Activated CD4-positive, CD25-positive, alpha-beta regulatory T cell treated with anti-CD3 and anti-CD28 coated beads, Interleukin-2, amount 50 U/mL, for 72 hours (primary cell): ENCODE data around the gene CRHR1.

Source experiments
- DNase-seq: peaks from one replicate; pipeline ENCODE4 v3.0.0; 2021

The CRHR1 gene

DNA sequence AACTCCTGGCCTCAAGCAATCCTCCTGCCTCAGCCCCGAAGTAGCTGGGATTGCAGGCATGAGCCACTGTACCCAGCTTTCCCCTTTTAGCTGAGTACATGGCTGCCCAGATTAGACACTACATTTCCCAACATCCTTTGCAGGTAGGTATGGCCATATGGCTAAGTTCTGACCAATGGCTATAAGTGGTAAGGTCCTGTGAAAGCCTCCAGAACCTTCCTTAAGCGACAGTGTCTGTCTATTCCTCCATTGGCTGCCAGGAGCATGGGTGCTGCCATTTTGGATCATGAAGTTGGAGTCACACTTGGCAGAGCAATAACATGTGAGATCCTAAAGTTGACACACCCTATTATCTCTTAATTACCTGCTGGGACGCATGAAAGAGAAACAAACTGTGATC lies 24.4 kb upstream of the CRHR1 start:
- DNase-seq, result no peak

DNA sequence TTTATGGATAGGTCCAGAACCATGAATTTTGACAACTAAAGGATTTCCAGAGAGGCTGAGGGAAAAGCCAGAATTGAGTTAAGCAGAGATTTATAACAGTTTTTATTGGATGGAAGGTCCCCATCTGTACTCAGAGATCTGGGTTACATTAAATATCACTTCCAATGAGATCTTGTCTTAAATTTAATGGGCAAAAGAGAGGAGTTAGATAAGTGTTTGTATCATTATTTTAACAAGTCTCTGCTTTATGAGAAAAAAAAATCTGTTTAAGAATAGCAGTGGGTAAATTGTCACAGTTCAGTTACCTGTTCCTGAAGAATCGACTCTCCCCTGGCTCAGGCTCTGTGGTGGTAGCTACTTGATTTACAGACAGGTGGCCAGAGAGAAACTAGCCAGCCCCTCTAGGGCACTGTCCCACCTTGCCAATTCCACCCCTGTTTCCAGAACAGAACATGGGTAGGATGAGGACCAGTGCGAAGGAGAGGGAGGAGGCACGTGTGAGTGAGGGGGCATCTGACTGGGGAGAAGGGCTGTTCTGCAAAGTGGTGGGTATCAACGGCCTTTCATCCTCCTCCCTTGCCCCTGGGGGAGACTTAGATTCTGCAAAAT lies 22.1 kb upstream of the CRHR1 start:
- no peak for DNase-seq

DNA sequence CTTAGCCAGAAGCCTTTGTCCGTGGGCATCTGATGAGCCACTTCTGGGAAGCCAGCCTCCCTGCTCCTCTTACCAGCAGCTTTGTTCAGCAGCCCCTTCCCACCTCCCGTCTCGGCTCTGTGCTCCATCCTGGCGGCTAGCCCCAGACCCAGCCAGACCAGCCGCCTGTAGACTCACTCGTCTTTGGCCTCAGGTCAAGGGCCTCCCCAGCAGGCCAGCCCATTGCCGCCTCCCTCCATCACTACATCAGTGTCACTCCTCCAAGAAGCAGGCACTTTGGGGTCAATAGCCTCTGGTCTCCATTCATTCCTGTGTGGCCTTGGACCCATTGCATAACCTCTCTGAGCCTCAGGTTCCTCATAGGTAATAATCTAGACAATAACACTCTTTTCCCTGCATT lies 20.9 kb upstream of the CRHR1 start:
- DNase-seq, result no peak

DNA sequence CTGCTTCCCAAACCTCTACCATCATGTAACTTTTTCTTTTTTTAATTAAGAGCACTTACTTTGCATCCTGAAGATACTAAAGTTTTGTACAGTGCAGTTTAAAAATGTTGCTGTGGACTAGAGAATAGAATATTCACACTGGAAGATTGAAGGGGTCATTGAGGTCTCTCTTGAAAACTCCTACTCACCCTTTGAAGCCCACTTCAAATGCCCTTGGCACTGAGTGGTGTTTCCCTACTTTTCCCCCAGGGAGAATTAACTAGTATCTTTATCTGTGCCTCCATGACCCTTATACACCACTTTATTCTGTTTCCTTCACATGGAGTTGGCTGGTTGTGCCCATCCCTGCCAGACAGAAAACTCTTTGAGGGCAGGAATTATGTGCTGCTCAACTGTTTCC lies 19.6 kb upstream of the CRHR1 start:
- DNase-seq, result no peak

DNA sequence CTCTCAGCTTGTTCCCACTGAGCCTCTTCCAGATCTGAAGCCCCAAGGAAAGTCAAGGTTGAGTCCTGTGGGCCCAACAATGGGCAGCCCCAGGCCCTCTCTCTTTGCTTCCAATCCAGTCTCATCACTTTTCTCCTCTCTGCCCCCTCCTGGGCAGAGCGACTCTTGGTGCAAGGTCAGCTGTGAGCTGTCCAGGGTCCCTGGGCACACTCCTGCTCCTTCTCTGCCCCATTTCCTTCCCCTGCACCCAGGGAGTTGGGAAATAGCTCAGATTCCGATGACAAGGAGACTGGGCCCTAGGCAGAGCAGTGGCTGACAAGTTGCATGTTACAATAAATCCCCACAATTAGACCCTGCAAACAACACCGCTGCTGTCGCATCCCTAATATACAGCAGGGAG lies 16.1 kb upstream of the CRHR1 start:
- no peak for DNase-seq

DNA sequence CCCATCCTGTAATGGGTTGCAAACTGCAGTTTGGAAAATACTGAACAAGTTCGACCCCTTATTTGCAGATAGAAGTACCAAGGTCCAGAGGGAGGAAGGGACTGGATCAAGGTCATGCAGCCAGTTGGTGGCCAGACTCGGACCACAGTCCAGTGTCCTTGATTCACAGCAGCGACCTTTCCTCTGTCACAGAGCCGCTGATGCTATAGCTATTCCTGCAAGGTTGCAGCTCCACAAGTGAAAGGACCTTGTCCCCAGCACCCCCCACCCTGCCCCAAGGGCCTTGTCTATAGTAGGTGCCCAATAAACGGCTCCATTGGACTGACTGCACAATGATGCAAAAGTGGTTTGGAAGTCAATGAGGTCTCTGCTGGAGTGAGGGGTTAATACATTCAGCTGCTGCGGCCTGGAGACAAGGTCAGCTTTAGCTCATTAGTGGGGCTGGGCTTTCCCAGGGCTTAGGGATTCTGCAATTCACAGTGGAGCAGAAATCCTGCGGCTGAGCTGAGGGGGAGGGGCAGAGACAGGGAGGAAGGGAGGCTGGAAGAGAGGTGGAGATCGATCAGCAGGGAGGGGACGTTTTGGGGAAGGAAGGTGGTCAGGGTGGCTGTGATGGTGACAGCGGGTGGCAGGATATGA lies 13.4 kb upstream of the CRHR1 start:
- DNase-seq, result no peak

DNA sequence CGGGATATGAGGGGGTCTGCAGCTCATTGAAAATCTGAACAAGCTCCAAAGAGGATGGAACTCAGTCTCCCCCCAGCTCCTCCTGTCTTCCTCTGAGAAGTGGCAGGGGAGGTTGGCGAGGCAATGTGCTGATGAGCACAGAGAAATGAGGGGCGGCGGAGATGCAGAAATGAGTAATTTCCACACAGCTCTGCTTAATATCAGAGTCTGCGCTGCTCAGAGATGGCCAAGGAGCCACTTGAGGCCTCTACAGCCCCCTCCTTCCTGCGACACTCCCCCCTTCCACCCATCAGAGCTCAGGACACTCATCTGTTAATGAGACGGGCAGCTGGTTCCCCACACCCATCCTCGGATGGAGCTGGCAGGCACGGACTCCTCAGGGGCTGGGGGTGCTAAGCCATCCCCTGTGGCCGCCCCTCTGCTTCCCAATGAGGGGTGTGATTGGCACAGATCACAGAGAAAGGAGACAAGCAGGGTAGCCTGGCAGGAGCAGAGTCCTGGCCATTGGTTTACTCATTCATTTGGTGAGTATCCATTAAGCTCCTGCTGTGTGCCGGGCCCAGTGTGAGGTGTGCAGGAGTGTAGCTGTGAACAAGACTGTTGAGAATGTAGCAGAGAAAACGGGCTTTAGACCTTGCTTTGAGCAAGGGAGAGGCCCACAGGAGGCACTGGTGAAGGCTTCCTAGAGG lies 12.7 kb upstream of the CRHR1 start:
- DNase-seq, result no peak

DNA sequence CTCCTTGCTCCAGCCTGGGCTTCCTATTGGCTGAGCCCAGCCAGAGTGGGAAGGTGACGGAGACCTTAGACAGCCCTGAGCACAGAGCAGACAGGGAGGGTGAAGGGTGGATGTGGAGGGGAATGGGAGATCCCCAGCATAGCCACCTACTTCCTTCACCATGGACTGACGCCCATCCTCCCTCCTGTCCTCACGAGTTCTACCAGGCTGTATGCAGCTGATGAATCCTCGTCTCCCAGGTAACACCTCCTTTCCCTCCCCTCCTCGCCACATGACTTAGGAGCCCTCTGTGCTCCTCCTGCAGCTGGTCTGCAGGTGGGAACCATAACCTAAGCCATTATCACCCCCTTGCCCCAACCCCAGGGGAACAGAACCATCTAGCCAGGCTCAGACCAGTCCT lies 9.0 kb upstream of the CRHR1 start:
- DNase-seq, result no peak

DNA sequence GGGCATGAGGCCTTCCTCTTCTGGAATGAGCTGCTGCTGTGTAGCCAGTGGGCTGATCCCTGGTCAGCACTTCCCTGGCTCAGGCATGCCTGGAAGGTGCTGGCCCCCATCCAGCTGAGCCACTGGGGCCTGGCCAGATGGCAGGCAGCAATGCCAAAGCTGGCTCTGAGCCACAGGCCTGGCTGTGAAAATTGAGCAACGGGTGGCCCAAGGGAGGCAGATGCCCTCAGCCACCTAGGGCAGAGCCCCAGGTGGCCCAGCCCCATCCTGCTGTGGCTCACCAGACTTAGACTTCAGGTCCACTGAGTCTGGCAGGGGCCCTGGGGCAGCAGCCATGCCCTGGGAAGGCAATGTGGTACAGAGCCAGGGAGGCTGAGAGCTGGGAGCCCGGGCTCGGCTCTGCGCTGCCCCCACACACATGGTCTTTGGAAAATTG lies 8.5 kb upstream of the CRHR1 start:
- no peak for DNase-seq

DNA sequence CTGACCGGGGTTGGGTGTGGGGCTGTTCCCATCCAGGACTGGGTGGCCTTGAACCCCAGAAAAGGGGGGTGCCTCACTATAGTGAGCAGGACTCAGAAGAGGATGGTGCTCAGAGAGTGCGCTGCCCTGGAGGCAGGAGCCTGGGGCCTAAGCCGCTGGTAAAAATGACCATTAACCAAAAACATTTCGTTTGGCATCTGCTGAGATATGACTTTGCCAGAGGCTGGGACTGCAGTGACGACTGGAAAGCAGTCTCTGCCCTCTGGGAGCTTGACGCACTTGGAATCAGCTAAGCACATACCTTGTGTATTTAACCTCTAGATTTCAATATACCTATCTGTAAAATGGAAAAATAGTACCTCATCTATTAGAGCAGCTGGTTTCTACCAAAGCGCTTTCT lies 7.2 kb upstream of the CRHR1 start:
- no peak for DNase-seq

DNA sequence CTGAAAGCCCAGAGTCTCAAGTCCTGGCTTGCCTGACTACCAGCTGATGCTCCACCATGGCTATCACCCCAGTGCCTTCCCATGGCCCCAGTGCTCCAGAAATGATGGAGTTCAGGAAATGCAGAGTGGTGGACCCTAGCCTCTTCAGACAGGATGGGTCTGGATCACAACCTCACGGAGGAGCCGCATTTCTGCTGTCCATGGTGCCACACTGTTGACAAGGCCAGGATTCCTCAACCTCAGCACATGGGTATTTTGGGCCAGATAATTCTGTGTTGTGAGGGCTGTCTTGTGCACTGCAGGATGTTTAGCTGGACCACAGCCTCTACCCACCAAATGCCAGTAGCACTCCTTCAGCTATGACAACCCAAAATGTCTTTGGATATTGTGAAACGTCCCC lies 6.7 kb upstream of the CRHR1 start:
- no peak for DNase-seq

DNA sequence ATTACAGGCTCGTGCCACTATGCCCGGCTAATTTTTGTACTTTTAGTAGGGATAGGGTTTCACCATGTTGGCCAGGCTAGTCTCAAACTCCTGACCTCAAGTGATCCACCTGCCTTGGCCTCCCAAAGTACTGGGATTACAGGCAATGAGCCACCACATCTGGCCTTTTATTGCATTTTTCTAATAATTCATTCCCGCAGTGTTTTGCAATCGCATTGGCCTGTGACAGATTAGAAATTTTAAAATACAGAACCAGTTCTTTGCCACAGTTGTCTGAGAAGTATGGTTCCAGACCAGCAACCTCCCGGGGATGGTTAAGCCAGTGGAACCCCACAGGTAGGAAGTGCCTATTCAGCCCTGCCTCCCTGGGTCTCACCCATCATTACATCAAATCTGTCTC lies 3.2 kb upstream of the CRHR1 start:
- DNase-seq, result no peak

DNA sequence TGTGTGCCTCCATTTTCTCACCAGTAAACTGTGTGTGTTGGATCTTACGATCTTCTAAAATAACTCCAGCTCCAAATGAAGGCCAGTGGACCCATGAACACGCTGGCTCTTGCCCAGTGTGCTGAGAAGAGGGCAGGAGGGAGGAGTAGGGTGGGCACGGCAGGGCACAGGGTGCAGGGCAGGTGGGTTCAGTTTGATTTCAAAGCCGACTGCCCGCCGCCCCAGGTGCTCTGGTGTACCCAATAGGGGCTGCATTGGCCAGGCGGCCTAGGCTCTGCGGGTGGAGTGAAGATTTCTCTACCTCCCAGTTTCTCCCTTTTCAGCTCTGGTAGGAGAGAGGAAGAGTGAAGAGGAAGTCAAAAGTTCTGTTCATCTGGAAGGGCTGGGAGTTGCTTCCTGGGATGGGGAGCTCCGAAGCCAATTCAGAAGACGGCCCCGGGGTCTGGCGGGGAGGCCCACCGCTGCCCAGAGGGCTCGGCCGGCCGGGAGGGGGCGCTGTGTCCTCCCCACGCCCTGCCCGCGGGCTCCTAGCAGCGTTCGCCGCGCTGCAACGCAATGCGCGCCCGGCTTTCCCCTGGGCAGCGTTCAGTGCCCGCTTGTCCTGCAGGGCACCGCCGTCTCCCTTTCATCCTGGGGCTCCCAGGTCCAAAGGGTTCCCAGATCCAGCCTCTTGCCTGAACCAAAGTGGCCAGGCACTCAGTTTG lies 1.1 kb upstream of the CRHR1 start:
- peak; percentile 55 for DNase-seq

DNA sequence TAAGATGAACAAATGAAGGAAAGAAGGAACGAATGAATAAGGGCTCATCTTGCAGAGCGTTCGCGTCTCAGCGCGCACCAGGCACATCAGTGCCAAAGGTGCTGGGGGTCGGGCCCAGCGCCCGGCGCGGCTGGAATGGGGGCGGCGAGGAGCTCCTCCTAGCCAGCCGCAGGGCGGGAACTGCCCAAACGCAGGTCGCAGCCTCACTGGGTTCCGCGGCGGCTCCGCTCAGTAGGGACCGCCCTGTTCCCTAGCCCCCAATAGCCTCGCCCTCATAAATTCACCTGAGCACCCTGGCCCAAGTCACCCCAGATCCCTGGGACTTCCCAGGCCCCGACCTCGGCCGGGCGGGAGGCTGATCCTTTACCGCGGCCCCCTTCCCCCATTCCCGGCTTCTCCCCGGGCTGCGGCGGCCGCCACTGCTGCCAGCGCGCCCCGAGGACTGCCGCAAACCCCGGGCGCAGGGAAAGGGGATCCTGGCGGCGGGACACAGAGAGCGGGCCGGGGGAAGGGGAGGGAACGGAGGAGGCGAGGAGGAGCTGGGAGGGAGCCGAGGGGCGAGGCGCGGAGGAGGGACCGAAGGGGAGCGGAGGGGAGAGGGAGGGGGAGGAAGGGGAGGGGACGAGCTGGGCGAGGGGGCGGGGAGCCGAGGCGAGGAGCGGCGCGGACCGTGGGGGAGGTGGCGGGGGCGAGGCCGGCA lies 377 bp upstream of the CRHR1 start:
- no peak for DNase-seq

DNA sequence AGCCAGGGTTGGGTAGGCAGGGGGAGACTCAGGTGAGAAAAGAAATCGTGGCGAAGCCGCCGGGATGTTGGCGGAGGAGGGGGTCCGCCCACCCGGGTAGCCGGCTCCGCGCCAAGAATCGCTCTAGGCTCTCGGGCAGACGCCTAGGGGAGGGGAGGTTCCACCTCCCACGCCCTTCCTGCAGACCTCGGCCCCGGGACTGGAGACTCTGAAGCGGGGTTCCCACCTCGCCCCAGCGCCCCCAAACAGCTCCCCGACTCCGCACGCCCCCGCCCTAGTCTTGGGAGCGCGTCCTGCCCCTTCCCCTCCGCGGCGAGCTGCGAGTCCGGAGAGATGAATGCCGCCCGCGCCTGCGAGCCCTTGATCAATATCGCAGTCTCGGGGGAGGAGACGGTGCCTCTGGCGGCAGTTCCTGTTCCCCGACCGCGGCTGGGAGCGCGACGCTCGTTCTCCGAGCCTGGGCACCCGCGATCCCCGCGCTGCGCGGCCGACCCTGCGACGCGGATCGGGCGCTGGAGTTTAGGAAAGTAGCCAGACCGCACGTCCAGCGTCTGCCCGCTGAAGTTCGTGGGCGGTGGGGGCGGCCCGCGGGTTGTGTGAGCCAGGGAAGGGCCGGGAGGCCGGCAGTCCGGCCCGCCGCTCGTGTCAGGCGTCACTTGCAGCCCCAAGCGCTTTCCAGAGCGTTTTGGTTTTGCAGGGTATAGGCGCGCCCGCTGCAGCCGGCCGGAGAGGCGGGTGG lies 790 bp downstream of the CRHR1 start:
- no peak for DNase-seq

DNA sequence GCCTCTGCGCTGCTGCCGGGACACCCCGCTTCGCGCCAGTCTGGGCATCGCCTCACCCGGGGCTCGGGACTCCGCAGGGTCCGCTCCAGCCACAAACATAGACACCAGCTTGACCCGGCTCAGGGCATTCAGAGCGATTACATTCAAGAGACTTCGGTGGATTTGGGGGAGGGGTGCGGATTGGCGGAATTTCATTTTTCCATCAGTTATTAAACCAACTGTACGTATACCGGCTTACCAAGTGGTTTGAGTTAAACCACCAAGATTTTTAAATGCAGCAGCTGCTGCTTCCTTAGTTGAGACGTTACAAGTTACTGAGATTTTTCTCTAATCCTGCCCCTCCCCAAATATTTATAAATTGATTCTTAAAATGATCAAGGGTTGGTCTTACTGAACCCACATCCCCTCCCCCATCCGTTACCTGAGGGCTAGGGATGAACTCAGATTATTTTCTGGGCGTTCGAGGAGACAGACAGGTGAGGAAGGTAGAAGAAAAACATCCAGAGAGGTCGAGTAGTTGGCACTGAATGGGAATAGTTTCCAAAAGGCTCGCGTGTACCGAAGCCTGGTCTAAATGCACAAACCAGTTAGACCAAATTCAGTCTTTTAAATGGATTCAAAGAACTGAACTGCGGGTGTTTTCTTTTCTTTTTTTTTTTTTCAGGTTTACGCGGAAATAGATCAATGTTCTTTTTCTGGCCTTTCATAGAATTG lies 1.5 kb downstream of the CRHR1 start:
- no peak for DNase-seq

DNA sequence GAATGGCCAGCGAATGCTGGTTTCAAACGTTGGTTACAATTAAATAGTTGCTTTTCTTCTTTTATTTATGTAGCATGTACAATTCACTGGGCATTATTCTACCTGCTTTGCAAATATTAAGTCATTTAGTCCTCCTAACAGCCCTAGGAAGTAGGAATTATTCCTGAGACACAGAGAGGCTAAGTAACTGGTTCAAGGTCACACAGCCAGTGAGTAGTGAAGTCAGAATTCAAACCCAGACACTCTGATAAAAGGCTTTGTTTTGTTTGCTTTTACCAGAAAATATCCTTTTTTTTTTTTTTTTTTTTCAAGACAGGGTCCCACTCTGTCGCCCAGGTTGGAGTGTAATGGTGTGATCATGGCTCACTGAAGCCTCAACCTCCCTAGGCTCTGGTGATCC lies 2.2 kb downstream of the CRHR1 start:
- DNase-seq, result no peak

DNA sequence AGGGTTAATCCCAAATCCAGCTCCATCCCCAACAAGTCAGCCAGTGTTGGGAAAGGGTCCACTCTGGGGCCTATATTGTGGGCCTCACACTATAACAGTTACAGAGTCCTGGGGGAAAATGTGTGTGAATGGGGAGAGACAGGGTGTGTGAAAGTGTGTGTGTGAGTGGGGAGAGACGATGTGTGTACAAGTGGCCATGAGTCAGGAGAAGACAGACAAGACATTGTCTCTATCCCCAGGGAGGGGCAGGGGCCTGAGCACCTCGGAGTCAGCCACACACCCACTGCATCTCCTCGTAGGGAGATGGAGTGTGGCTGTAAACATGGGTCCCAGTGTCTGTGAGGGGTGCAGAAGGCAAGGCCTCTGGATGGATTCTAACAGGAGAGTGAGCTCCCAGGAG lies 2.9 kb downstream of the CRHR1 start:
- DNase-seq, result no peak

DNA sequence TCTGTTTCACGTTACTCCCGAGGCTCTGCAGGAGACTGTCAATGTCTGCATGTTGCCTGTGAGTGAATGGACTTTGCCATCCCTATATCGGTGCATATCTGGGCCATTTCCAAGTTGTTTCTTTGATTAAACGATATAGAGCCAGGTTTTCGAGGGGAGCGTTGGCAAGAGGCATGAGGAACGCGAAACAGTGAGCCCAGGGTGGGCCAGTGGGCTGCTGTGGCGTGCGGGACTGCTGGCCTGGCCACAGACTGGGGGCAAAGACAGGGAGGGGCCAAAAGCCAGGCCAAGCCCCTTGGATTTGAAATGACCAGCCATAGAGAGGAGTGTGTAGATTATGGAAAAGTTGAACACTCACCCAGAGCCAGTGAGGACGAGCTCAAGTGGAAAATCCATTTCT lies 3.5 kb downstream of the CRHR1 start:
- DNase-seq, result no peak

DNA sequence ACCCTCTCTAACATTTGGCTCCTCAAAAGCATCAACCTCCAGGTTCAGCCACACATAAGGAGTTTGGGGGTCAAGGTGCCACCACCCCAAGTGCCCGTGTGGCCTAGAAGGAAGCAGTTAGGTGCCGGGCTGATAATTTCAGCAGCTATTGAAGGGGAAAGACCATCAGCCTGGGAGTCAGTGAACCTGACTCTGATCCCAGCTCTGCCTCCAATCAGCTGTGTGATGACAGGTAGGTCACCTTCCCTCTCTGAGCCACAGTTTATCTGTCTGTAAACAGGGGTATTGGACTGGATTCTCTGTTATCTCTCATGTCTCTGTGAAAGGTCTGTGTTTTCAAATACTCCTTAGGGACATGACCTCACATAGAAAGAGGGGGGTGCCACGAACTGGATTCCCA lies 3.9 kb downstream of the CRHR1 start:
- no peak for DNase-seq

DNA sequence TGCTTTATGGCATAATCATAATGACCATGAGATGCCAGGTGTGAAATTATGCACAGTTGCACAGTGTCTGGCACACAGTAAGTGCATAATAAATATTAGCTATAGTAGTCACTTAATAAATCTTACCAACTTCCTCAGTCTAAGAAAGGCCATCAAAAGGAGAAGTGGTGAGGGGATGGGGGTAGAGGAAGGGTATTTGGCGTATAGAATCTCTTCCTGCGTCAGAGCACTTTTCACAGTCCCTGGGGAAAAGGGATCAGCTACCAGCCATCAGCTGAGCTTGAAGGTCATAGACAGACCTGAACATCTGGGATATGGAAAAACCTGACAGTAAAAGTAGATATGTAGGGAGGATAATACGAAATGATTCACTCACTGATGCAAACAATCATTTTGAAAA lies 5.8 kb downstream of the CRHR1 start:
- no peak for DNase-seq

DNA sequence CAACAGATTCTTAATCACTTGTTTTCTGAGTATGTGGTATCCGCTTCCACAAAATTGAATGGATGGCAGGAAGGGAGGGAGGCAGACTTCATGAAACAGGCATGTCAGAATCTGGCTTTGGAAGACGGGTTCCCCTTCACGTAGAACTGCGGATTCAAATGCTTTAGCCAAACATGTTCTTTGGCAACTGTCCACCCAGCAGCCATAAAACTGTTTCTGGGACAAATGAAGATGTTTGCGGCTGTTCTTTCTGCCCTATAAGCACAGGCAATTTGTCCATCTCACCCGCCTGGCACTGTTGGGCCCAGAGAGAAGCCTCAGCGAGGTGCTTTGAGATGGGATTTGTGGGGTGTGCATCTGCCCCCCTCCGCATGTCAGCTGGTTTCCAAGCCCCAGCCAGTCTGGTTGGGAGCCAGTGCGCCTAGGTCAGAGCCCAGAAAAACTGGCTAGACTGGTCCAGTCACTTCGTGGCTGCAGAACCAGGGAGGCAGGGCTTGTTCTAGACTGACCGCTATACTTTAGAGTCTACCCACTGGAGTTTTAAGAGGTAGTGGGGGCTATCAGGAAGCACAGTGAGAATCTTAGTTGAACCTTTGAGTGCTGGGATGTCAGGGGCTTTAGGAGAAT lies 6.3 kb downstream of the CRHR1 start:
- no peak for DNase-seq
